GM21786 (cell line): ENCODE measurements around the gene FLOT1.
A peak's percentile ranks its signal among the peaks of the same experiment; 100 is the strongest.

ENCODE experiments used
- ATAC-seq: cut with Tn5 transposase; IDR thresholded peaks from one replicate; pipeline ENCODE4 v1.9.1; 2021; ENCODE audit not compliant: unreplicated experiment

The FLOT1 gene

GRCh38 chr6:30683183-30683979 is 59.1 kb downstream of the FLOT1 start:
- no peak for ATAC-seq

GRCh38 chr6:30682143-30683117 is 60.1 kb downstream of the FLOT1 start:
- peak; percentile 44 for ATAC-seq

- no peak for ATAC-seq
Measured at GRCh38 chr6:30681766-30682142, 60.7 kb downstream of the FLOT1 start.

- ATAC-seq = no peak
Measured at GRCh38 chr6:30679765-30680535, 62.5 kb downstream of the FLOT1 start.

GRCh38 chr6:30678964-30679726 is 63.3 kb downstream of the FLOT1 start:
- no peak for ATAC-seq
